Natural killer cell (primary cell): ENCODE results near the gene MYLIP. TPM values are rescaled to one million over a fixed set of nuclear protein-coding genes. Genes with fewer than 3 reads are reported as not detected.

Experiments
- ATAC-seq, 3 donors: fragments of 150-1000 bp in 2 of 3; fragments of 200-7000 bp in 1 of 3; cut with Tn5 transposase; 1 replicate in 1 of 3; 2 replicates in 2 of 3; pipeline ENCODE4 v1.10.0; 2021; ENCODE audit warnings: mild to moderate bottlenecking in 2 of 3, moderate library complexity in 2 of 3
- DNase-seq, 2 donors: peaks; one replicate each; pipeline versions ENCODE4 v3.0.0 to v3.0.0-alpha.2; 2013 to 2021; ENCODE audit warnings: mixed read lengths in 1 of 2
- H3K27ac ChIP-seq: one replicate; pipeline ENCODE4 v1.5.1; 2013; ENCODE audit warnings: mild to moderate bottlenecking, low read length
- H3K27me3 ChIP-seq: one replicate; pipeline ENCODE4 v1.6.1; 2013; ENCODE audit warnings: low read length; ENCODE audit not compliant: control insufficient read depth, insufficient read depth
- H3K36me3 ChIP-seq: one replicate; pipeline ENCODE4 v1.6.1; 2013; ENCODE audit warnings: low read length; ENCODE audit not compliant: control insufficient read depth, insufficient read depth
- H3K4me1 ChIP-seq: one replicate; pipeline ENCODE4 v1.6.1; 2013; ENCODE audit warnings: low read length; ENCODE audit not compliant: control insufficient read depth, insufficient read depth
- H3K4me3 ChIP-seq: one replicate; pipeline ENCODE4 v1.5.1; 2013; ENCODE audit warnings: low read length
- H3K9me3 ChIP-seq: one replicate; pipeline ENCODE4 v1.6.1; 2013; ENCODE audit warnings: low read length; ENCODE audit not compliant: control insufficient read depth, insufficient read depth
- H3K27ac Mint-ChIP-seq, 2 donors: one replicate each; pipeline ENCODE4 v1.8.0; 2022; ENCODE audit warnings: mild to moderate bottlenecking in 2 of 2, mixed read lengths in 2 of 2, moderate library complexity in 1 of 2
- H3K27me3 Mint-ChIP-seq, 2 donors: one replicate each; pipeline ENCODE4 v1.8.0; 2022; ENCODE audit warnings: low read depth in 2 of 2, mixed read lengths in 2 of 2
- H3K36me3 Mint-ChIP-seq: one replicate; pipeline ENCODE4 v1.8.0; 2022; ENCODE audit warnings: mixed read lengths
- H3K4me1 Mint-ChIP-seq, 2 donors: one replicate each; pipeline ENCODE4 v1.8.0; 2022; ENCODE audit warnings: mixed read lengths in 2 of 2
- H3K4me3 Mint-ChIP-seq: one replicate; pipeline ENCODE4 v1.8.0; 2022; ENCODE audit warnings: mild to moderate bottlenecking, moderate library complexity, mixed read lengths
- H3K9me3 Mint-ChIP-seq, 2 donors: one replicate each; pipeline ENCODE4 v1.8.0; 2022; ENCODE audit warnings: mixed read lengths in 2 of 2
- CTCF ChIP-seq: fragments of 200-600 bp; IDR thresholded peaks from one replicate; pipeline ENCODE4 v1.8.0; 2022; ENCODE audit warnings: antibody characterized with exemption
- WGBS: methylation state at CpG from one replicate; pipeline ENCODE4 v1.1.7; 2013; ENCODE audit warnings: missing lambda C conversion rate; ENCODE audit not compliant: insufficient coverage; 5-methylcytosine and 5-hydroxymethylcytosine counted together
- intact Hi-C: fragments of 100-400 bp; cut with micrococcal nuclease; formaldehyde crosslinking; loops from one replicate; pipeline ENCODE4 v1.14.2; 2022
- total RNA-seq, 4 donors: library from RNA; stranded (reverse); fragments of 120-200 nt in 1 of 4; gene quantifications; one replicate each; pipeline versions ENCODE4 v1.2.3 to v1.2.4, GENCODE V29; 2013 to 2022

MYLIP gene
- total RNA-seq, 3 donors from 2014 or later (not counting 1 experiment from before 2014, with no cell fraction given), result 127 to 207 (median 150) TPM

- intact Hi-C loops, result no loop called here
- TF ChIP-seq CTCF, result no peak
- H3K36me3 ChIP-seq, result no peaks in the 10 kb centered on the region
- H3K27ac Mint-ChIP-seq, result no peak overlapping the region
- H3K27me3 Mint-ChIP-seq, result peaks cover 2 to 5% of the 10 kb centered on the region in 2 donors
- WGBS, result 93% methylated on average over 3 of the region's 3 CpGs
- no peak overlapping the region for H3K27ac ChIP-seq
- H3K4me1 Mint-ChIP-seq, result peaks cover 0 to 5% of the 10 kb centered on the region in 2 donors
- ATAC-seq, result no peak
- no peaks in the 10 kb centered on the region for H3K4me1 ChIP-seq
- no peaks in the 10 kb centered on the region for H3K9me3 ChIP-seq
- no peak for DNase-seq
- H3K36me3 Mint-ChIP-seq, result no peaks in the 10 kb centered on the region
- no peaks in the 10 kb centered on the region for H3K9me3 Mint-ChIP-seq
- H3K4me3 Mint-ChIP-seq, result no peak overlapping the region
- H3K27me3 ChIP-seq, result no peaks in the 10 kb centered on the region
- H3K4me3 ChIP-seq, result no peak overlapping the region
These were observed 40.5 kb upstream of the MYLIP start for GRCh38 chr6:16088409-16088808.

GRCh38 chr6:16089232-16090062, 39.4 kb upstream of the MYLIP start:
- H3K27ac ChIP-seq, result no peak overlapping the region
- intact Hi-C loops, result no loop called here
- DNase-seq (no peak), ATAC-seq (no peak)
- H3K9me3 Mint-ChIP-seq, result no peaks in the 10 kb centered on the region
- peaks cover 2 to 5% of the 10 kb centered on the region in 2 donors for H3K27me3 Mint-ChIP-seq
- no peaks in the 10 kb centered on the region for H3K4me1 ChIP-seq
- H3K27me3 ChIP-seq, result no peaks in the 10 kb centered on the region
- no peak overlapping the region for H3K4me3 Mint-ChIP-seq
- no peak overlapping the region for H3K27ac Mint-ChIP-seq
- H3K4me3 ChIP-seq, result no peak overlapping the region
- WGBS, result 86% methylated on average over 6 of the region's 6 CpGs
- no peaks in the 10 kb centered on the region for H3K36me3 Mint-ChIP-seq
- no peaks in the 10 kb centered on the region for H3K36me3 ChIP-seq
- peaks cover 0 to 5% of the 10 kb centered on the region in 2 donors for H3K4me1 Mint-ChIP-seq
- no peak for TF ChIP-seq CTCF
- H3K9me3 ChIP-seq, result no peaks in the 10 kb centered on the region

- Mint-ChIP-seq H3K27ac (no peak overlapping the region), H3K4me3 (no peak overlapping the region), H3K36me3 (no peaks in the 10 kb centered on the region), H3K27me3 (peaks cover 2 to 4% of the 10 kb centered on the region in 2 donors), H3K9me3 (no peaks in the 10 kb centered on the region), H3K4me1 (peaks cover 0 to 5% of the 10 kb centered on the region in 2 donors)
- no peaks in the 10 kb centered on the region for H3K36me3 ChIP-seq
- ATAC-seq, result no peak
- H3K9me3 ChIP-seq, result no peaks in the 10 kb centered on the region
- H3K27ac ChIP-seq, result no peak overlapping the region
- no peaks in the 10 kb centered on the region for H3K4me1 ChIP-seq
- H3K27me3 ChIP-seq, result no peaks in the 10 kb centered on the region
- no peak overlapping the region for H3K4me3 ChIP-seq
- no peak for DNase-seq
- no peak for TF ChIP-seq CTCF
- WGBS, result 100% methylated on average over 1 of the region's 1 CpG
- intact Hi-C loops, result no loop called here
These were observed 38.4 kb upstream of the MYLIP start for GRCh38 chr6:16090452-16090851.
